H9 (cell line): ENCODE measurements around the gene GRB7. TPM values are rescaled to one million over a fixed set of nuclear protein-coding genes. Genes with fewer than 3 reads are reported as not detected.

Experiments used
- DNase-seq: peaks from one replicate; pipeline ENCODE4 v3.0.0-alpha.2; 2017
- H2AFZ ChIP-seq: one replicate; pipeline ENCODE4 v1.6.1; 2013; ENCODE audit warnings: mild to moderate bottlenecking, low read length, control low read depth, moderate library complexity
- H2AK5ac ChIP-seq: 2 replicates; pipeline ENCODE4 v1.6.1; 2013; ENCODE audit warnings: low read length, control low read depth, mixed read lengths; ENCODE audit not compliant: insufficient read length
- H2BK120ac ChIP-seq: one replicate; pipeline ENCODE4 v1.6.1; 2013; ENCODE audit warnings: low read depth, mild to moderate bottlenecking, low read length, control low read depth, inconsistent platforms; ENCODE audit not compliant: poor library complexity, severe bottlenecking
- H2BK12ac ChIP-seq: 2 replicates; pipeline ENCODE4 v1.6.1; 2013; ENCODE audit warnings: low read length, control low read depth, mixed read lengths, low read depth; ENCODE audit not compliant: insufficient read length
- H2BK15ac ChIP-seq: 2 replicates; pipeline ENCODE4 v1.6.1; 2013; ENCODE audit warnings: low read depth, low read length, control low read depth
- H2BK20ac ChIP-seq: one replicate; pipeline ENCODE4 v1.6.1; 2013; ENCODE audit warnings: low read depth, mild to moderate bottlenecking, low read length, control low read depth, inconsistent platforms; ENCODE audit not compliant: poor library complexity, severe bottlenecking
- H2BK5ac ChIP-seq: 2 replicates; pipeline ENCODE4 v1.6.1; 2013; ENCODE audit warnings: low read length, control low read depth, mixed read lengths; ENCODE audit not compliant: insufficient read length
- H3K14ac ChIP-seq: 2 replicates; pipeline ENCODE4 v1.6.1; 2013; ENCODE audit warnings: low read length, control low read depth; ENCODE audit not compliant: insufficient read depth
- H3K18ac ChIP-seq: 2 replicates; pipeline ENCODE4 v1.6.1; 2013; ENCODE audit warnings: low read depth, mild to moderate bottlenecking, mixed read lengths, low read length, control low read depth; ENCODE audit not compliant: insufficient read length
- H3K23ac ChIP-seq: 2 replicates; pipeline ENCODE4 v1.6.1; 2013; ENCODE audit warnings: low read length, control low read depth, mixed read lengths, low read depth; ENCODE audit not compliant: insufficient read length
- H3K23me2 ChIP-seq: 2 replicates; pipeline ENCODE4 v1.6.1; 2013; ENCODE audit warnings: low read depth, mild to moderate bottlenecking, mixed read lengths, low read length, control low read depth; ENCODE audit not compliant: insufficient read length, poor library complexity, severe bottlenecking
- H3K27ac ChIP-seq: 2 replicates; pipeline ENCODE4 v1.5.1; 2013; ENCODE audit warnings: low read length, control low read depth, mixed read lengths, low read depth; ENCODE audit not compliant: insufficient read length
- H3K27me3 ChIP-seq: 2 replicates; pipeline ENCODE4 v1.6.1; 2013; ENCODE audit warnings: low read length, control low read depth, inconsistent platforms; ENCODE audit not compliant: insufficient read depth
- H3K4ac ChIP-seq: 2 replicates; pipeline ENCODE4 v1.6.1; 2013; ENCODE audit warnings: low read depth, mild to moderate bottlenecking, control low read depth, inconsistent platforms, low read length, moderate library complexity
- H3K4me1 ChIP-seq: 2 replicates; pipeline ENCODE4 v1.6.1; 2013; ENCODE audit warnings: low read length, control low read depth, inconsistent platforms; ENCODE audit not compliant: insufficient read depth
- H3K4me2 ChIP-seq: 2 replicates; pipeline ENCODE4 v1.6.1; 2013; ENCODE audit warnings: low read length, control low read depth, mixed read lengths; ENCODE audit not compliant: insufficient read length, insufficient read depth
- H3K56ac ChIP-seq: 2 replicates; pipeline ENCODE4 v1.6.1; 2013; ENCODE audit warnings: low read depth, mild to moderate bottlenecking, mixed read lengths, low read length, control low read depth; ENCODE audit not compliant: insufficient read length
- H3K79me1 ChIP-seq: 2 replicates; pipeline ENCODE4 v1.6.1; 2013; ENCODE audit warnings: low read depth, mild to moderate bottlenecking, moderate library complexity, low read length, control low read depth, inconsistent platforms; ENCODE audit not compliant: insufficient read depth, poor library complexity, severe bottlenecking
- H3K79me2 ChIP-seq: 2 replicates; pipeline ENCODE4 v1.6.1; 2013; ENCODE audit warnings: low read length, control low read depth, inconsistent platforms; ENCODE audit not compliant: insufficient read depth
- H3K9ac ChIP-seq: 2 replicates; pipeline ENCODE4 v1.6.1; 2013; ENCODE audit warnings: low read length, control low read depth, mixed read lengths; ENCODE audit not compliant: insufficient read length; ENCODE audit errors: extremely low read depth
- H3K9me3 ChIP-seq: one replicate; pipeline ENCODE4 v1.6.1; 2013; ENCODE audit warnings: low read depth, low read length, inconsistent platforms; ENCODE audit not compliant: control insufficient read depth
- H3T11ph ChIP-seq: one replicate; pipeline ENCODE4 v1.6.1; 2013; ENCODE audit warnings: mild to moderate bottlenecking, low read length, control low read depth, inconsistent platforms
- H4K20me1 ChIP-seq: one replicate; pipeline ENCODE4 v1.6.1; 2013; ENCODE audit not compliant: control insufficient read depth, insufficient read length, insufficient read depth
- H4K5ac ChIP-seq: 2 replicates; pipeline ENCODE4 v1.6.1; 2013; ENCODE audit warnings: low read depth, mild to moderate bottlenecking, mixed read lengths, low read length, control low read depth; ENCODE audit not compliant: insufficient read length
- H4K8ac ChIP-seq: replicated peaks from 2 replicates; pipeline ENCODE4 v1.6.1; 2013; ENCODE audit warnings: low read length, control low read depth, mixed read lengths, low read depth; ENCODE audit not compliant: insufficient read length
- H4K91ac ChIP-seq: 2 replicates; pipeline ENCODE4 v1.6.1; 2013; ENCODE audit warnings: low read depth, mild to moderate bottlenecking, moderate library complexity, mixed read lengths, low read length, control low read depth; ENCODE audit not compliant: insufficient read length
- H3K27ac Mint-ChIP-seq, 3 experiments: 2 replicates in 2 of 3; 3 replicates in 1 of 3; pipeline ENCODE4 v1.8.0; 2020 to 2021; ENCODE audit warnings: mixed read lengths in 3 of 3, mild to moderate bottlenecking in 1 of 3, moderate library complexity in 1 of 3
- H3K27me3 Mint-ChIP-seq: 2 replicates; pipeline ENCODE4 v1.8.0; 2021; ENCODE audit warnings: low read depth, mild to moderate bottlenecking, moderate library complexity, mixed read lengths
- H3K36me3 Mint-ChIP-seq, 3 experiments: 2 replicates in 2 of 3; 3 replicates in 1 of 3; pipeline ENCODE4 v1.8.0; 2020 to 2021; ENCODE audit warnings: low read depth in 3 of 3, mixed read lengths in 3 of 3; ENCODE audit not compliant: insufficient read depth in 1 of 3
- H3K4me1 Mint-ChIP-seq, 2 experiments: 2 replicates each; pipeline ENCODE4 v1.8.0; 2020; ENCODE audit warnings: mixed read lengths in 2 of 2
- H3K4me3 Mint-ChIP-seq, 2 experiments: 2 replicates in 1 of 2; 3 replicates in 1 of 2; pipeline ENCODE4 v1.8.0; 2020 to 2021; ENCODE audit warnings: mild to moderate bottlenecking in 2 of 2, mixed read lengths in 2 of 2, moderate library complexity in 1 of 2
- H3K9me3 Mint-ChIP-seq, 2 experiments: 2 replicates in 1 of 2; 3 replicates in 1 of 2; pipeline ENCODE4 v1.8.0; 2020; ENCODE audit warnings: mild to moderate bottlenecking in 2 of 2, mixed read lengths in 2 of 2, moderate library complexity in 1 of 2
- CTCF ChIP-seq: fragments of 200-600 bp; sonication (generic); conservative IDR thresholded peaks from 3 replicates; pipeline ENCODE4 v1.8.0; 2021; ENCODE audit warnings: antibody characterized with exemption, mild to moderate bottlenecking
- WGBS: extraction: QIAGEN DNeasy Blood & Tissue Kit; methylation state at CpG from one replicate; pipeline ENCODE4 v1.1.7; 2013; ENCODE audit warnings: missing lambda C conversion rate, low lambda C conversion rate, mixed read lengths; ENCODE audit not compliant: insufficient read length; ENCODE audit errors: extremely low coverage; 5-methylcytosine and 5-hydroxymethylcytosine counted together
- total RNA-seq: library from RNA; stranded (reverse); gene quantifications from 2 replicates; pipeline ENCODE4 v1.2.1, GENCODE V29; 2021

Gene GRB7
- total RNA-seq, 1 experiment from 2014 or later: 55.0 TPM

- peaks cover 74 to 93% (median 86%) of the 10 kb centered on the region in 3 experiments; a peak in 6 of 7 replicates for H3K36me3 Mint-ChIP-seq
- H3K4me3 Mint-ChIP-seq: no peak overlapping the region
- TF ChIP-seq CTCF: no peak
- no peaks in the 10 kb centered on the region for H3K23me2 ChIP-seq
- H4K91ac ChIP-seq: no peak overlapping the region
- no peak overlapping the region for H3K14ac ChIP-seq
- no peak overlapping the region for H3K4ac ChIP-seq
- no peaks in the 10 kb centered on the region for H3K4me1 ChIP-seq
- H3K9ac ChIP-seq: no peak overlapping the region
- H3T11ph ChIP-seq: no peak overlapping the region
- no peaks in the 10 kb centered on the region for H3K9me3 ChIP-seq
- no peak overlapping the region for H3K23ac ChIP-seq
- no peaks in the 10 kb centered on the region for H4K20me1 ChIP-seq
- no peaks in the 10 kb centered on the region for H3K27me3 ChIP-seq
- no peak overlapping the region for H2BK120ac ChIP-seq
- no peaks in the 10 kb centered on the region for H3K4me1 Mint-ChIP-seq
- H3K56ac ChIP-seq: no peak overlapping the region
- H2AFZ ChIP-seq: no peak overlapping the region
- no CpG with 5 or more reads among the region's 4 CpGs for WGBS
- no peak for DNase-seq
- H3K79me1 ChIP-seq: no peaks in the 10 kb centered on the region
- H3K4me2 ChIP-seq: no peak overlapping the region
- no peaks in the 10 kb centered on the region; the same call in 1 of the 2 replicates for H3K27me3 Mint-ChIP-seq
- H3K27ac ChIP-seq: no peak overlapping the region
- no peak overlapping the region for H2BK5ac ChIP-seq
- no peaks in the 10 kb centered on the region for H3K9me3 Mint-ChIP-seq
- no peak overlapping the region for H4K5ac ChIP-seq
- H3K27ac Mint-ChIP-seq: no peak overlapping the region
- no peak overlapping the region for H3K18ac ChIP-seq
- H3K79me2 ChIP-seq: no peaks in the 10 kb centered on the region
- no peak overlapping the region for H2BK20ac ChIP-seq
- H4K8ac ChIP-seq: no peak overlapping the region
- no peak overlapping the region for H2AK5ac ChIP-seq
- H2BK15ac ChIP-seq: no peak overlapping the region
- H2BK12ac ChIP-seq: no peak overlapping the region
Measured at GRCh38 chr17:39714234-39714633, 23.5 kb upstream of the GRB7 start.
